Amniotic epithelial cell (primary cell): ENCODE measurements around the gene NECAB3.
A peak's percentile ranks its signal among the peaks of the same experiment; 100 is the strongest.

Experiments used
- DNase-seq: peaks from one replicate; pipeline ENCODE4 v3.0.0-alpha.2; 2010; ENCODE audit warnings: low read depth

Gene NECAB3

GRCh38 chr20:33677991-33678702 lies 3.9 kb upstream of the NECAB3 start:
- no peak for DNase-seq

GRCh38 chr20:33676652-33677645 lies 2.7 kb upstream of the NECAB3 start:
- DNase-seq: no peak

GRCh38 chr20:33676121-33676520 lies 1.9 kb upstream of the NECAB3 start:
- DNase-seq: no peak

DNA sequence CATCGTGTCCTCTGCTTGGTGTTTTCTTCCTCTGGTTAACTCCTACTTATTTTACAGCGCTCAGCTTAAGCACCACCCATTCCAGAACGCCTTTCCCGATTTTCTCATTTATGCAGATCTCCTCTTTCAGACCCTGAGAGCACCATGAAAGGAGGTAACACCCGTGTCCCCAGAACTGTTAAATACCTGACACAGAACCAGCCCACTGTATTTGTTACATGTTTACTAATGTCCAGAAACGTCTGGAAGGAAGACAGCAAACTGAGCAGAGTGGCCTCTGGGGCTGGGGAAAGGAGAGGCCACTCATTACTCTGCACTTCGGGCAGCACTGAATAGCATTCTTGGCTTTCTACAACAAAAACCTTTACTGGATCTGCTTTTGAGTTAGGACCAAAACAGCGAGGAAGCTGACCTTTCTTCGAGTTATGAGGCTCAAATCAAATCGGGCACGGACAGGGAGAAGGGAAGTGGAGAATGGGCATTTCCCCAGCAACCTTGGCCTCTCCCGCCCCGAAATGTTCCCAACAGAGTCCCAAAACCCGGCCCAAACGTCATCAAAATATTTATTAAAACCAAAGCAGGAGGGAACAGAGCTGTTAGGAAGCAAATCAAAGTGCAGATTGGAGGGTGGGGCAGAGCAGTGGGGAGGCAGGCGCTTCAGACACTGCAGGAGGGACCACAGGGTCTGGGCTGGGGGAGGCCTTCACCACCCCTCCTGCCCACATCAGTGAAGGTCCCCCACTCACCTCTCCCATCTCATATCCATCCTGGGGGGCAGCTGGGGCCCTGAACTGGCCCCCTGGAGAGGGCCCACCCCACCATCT lies 1.1 kb upstream of the NECAB3 start:
- peak; percentile 53 for DNase-seq

DNA sequence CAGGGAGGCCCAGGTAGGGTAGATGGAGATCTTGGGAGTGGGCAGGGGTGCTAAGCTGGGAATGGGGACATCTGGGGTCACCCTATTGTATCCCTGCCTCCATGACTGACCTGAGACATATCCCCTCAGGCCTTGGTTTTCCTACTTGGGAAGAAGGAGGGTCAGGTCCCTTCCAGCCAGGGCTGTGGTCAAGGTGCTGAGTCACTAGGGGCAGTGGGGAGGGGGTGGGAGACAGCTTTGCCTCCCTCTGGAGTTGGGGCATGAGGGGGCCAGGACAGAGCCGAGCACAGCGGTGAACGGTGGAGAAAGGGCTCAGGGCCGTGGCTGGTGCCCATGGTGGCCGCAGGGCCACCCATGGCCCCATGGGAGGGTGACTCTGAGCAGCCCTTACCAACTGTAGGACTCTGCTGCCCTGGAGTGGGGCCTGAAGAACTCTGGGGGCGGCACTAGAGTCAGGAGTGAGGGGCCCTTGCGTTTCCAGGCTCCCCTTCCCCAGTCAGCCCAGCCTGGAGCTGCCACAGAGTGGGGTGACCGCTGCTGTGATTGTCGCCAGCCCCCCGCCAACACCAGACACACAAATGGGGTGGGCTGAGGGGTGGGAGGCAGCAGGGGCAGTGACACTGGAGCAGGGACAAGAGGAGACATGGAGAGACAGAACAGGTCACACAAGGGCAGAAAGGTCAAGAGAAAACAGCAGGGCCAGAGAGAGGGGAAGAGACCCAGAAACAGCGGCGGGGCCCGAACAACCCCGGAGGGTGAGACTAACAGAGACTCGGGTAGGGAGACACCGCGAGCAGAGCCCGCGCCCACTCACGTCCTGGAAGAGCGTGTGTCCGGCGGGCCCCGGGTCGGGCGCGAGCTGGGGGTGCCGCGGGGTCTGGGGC lies 576 bp downstream of the NECAB3 start:
- DNase-seq: no peak

GRCh38 chr20:33673114-33673409 lies 1.2 kb downstream of the NECAB3 start:
- no peak for DNase-seq

- no peak for DNase-seq
These were observed 1.7 kb downstream of the NECAB3 start for GRCh38 chr20:33672426-33673113.

GRCh38 chr20:33671573-33672288 lies 2.5 kb downstream of the NECAB3 start:
- no peak for DNase-seq

DNA sequence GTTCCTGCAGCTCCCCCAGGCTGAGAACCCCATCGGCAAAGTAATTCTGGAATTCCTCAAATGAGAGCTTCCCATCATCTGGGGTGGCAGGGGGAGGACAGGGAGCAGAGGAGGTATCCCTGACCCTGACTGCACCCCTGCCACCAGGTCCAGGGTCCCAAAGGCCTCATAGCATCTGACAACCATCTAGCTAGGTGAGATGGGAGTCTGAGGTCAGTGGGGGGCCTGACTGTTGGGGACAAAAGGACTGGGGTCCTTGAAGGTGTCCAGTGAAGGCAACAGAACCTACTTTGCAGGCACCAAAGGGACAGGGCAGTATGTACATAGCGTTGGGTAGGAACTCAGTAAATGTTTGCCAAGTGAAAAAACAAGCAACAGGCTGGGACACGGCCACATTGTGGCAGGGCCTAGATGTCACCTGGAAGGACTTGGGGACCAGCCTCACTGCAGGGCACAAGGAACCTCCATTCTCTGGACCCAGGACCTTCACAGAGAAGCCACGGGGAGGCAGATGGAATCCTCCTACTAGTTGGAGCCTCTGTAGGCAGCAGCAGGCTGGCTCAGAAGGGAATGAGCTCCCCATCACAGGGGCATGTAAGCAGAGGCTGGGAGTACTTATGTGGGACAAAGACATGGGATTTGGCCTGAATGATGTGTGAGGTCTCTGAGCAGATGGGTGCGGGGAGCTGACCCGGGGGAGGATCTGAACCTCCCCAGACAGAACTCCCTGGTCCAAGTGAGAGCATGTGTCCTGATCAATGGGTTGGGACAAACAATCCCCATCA lies 3.3 kb downstream of the NECAB3 start:
- DNase-seq: no peak

DNA sequence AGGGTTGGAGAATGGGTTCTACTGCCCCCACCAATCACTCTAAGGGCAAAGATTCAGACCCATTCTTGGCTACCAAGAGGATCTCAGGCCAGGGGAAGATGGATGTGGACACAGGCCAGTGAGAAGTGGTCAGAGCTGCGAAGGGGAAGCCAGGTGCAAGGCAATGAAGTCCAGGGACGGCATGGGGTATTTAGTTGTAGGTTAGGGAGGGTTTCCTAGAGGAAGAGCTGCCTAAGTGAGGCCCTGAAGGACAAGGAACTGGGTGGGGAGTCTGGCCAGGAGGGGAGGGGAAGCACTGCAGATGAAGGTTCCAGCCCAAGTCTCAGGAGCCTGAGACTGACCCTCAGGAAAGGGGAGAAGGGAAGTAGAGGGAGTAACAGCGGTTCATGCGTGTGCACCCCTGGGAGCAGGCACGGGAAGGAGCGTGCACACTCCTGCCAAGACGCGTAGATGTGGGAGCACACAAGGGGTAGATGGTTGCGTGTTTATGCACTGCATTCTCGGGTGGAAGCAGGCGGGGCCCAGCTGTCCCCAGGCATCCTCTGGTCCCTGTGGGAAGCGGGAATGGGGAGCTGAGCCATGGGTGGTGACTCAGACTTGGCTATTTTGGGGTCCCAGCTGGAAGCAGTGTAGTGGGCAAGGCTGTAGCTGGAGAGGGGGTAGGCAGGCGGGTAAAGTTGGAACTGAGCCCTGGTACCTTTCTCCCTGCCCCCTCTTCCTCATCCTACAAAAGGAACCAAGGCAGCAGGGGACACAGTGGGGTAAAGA lies 4.2 kb downstream of the NECAB3 start:
- no peak for DNase-seq

- DNase-seq: no peak
These were observed 5.0 kb downstream of the NECAB3 start for GRCh38 chr20:33669224-33669623.

DNA sequence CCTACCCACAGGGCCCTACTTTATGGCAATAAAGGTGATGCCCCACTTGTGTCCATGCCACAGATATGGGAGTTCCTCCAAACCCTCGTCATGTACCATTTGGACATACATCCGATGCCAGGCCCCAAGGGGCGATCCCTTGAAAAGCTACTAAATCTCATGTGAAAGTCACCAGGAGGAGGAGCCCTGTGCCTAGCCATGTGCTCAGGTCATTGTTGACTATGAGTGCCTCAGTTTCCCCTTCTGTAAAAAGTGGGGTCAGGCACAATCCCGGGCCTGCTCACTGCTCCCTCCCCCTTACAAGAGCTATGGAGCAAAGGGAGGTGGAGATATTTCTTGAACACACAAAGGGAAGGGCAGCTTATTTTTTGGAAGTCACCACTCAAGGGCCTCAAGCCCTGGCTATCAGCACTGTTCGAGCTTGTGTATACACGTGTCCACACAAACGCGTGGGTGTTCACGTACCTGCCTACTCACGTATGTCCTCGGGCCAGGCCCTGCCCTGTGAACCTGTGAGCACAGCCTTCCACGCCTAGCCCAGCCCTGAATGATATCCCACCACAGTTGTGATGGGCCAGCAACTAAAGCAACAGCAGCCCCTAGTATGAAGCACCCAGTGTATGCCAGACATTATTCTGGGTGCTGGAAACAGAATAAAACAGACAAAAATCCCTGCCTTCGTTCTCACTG lies 5.6 kb downstream of the NECAB3 start:
- DNase-seq: no peak

DNA sequence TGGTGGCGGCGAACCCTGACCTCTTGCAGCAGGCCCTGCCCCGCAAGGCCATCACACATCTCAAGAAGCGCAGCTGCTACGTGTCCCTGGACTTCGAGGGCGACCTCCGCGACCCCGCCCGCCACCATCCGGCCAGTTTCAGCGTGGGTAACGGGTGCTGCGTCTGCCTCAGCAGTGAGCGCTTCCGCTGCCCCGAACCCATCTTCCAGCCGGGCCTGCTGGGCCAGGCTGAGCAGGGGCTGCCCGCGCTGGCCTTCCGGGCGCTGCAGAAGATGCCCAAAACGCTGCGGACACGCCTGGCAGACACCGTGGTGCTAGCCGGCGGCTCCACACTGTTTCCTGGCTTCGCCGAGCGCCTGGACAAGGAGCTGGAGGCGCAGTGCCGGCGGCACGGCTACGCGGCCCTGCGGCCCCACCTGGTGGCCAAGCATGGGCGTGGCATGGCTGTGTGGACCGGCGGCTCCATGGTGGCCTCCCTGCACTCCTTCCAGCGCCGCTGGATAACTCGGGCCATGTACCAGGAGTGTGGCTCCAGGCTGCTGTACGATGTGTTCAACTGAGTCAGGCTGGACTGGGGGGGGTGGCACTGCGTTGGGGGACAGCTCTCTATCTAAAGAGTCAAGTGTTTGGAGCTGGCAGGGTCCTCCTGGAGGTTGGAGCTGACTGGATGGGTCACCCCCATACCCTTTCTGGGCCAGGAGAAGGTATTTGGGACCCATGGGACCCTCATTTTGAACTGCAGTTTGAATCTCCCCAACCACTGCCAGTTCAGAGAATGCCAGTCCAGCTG lies 6.4 kb downstream of the NECAB3 start:
- DNase-seq: peak; percentile 60

DNA sequence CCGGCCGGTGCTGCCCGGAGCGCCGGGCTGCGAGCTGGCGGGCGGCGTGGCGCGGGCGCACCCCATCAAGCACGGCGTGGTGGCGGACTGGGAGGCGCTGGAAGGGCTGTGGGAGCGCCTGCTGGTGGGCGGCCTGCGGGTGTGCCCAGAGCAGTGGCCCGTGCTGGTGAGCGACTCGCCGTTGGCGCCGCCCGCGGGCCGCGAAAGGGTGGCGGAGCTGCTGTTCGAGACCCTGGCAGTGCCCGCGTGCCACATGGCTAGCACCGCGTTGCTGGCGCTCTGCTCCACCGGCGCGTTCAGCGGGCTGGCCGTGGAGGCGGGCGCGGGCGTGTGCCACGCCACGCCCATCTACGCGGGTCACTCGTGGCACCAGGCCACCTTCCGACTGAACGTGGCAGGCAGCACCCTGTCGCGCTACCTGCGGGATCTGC lies 7.0 kb downstream of the NECAB3 start:
- no peak for DNase-seq

GRCh38 chr20:33666293-33667244 lies 7.7 kb downstream of the NECAB3 start, which contains the start of gene ACTL10:
TSS of gene ACTL10 (plus strand) at chr20:33666943. CDS start at chr20:33667498, 555 bp downstream.
- peak; percentile 97 for DNase-seq

- no peak for DNase-seq
These were observed 9.5 kb downstream of the NECAB3 start for GRCh38 chr20:33664762-33665144.
